Esophagus squamous epithelium (tissue), 4 donors: ENCODE results near the gene NEMP1.

Source experiments
- POLR2A ChIP-seq, 4 donors: fragments of 450-650 bp; IDR thresholded peaks; one replicate each; pipeline ENCODE4 v1.6.1; 2017; ENCODE audit warnings: antibody characterized with exemption in 4 of 4, mild to moderate bottlenecking in 4 of 4, moderate library complexity in 3 of 4
- TF ChIP-seq, protein P1 (sequence below), 6 experiments: fragments of 450-650 bp in 4 of 6; fragments of 200-600 bp in 2 of 6; sonication (generic) in 2 of 6; IDR thresholded peaks; one replicate each; pipeline ENCODE4 v1.5.1; 2016 to 2019; ENCODE audit warnings: antibody characterized with exemption in 6 of 6, mild to moderate bottlenecking in 4 of 6, moderate library complexity in 4 of 6

DNA sequence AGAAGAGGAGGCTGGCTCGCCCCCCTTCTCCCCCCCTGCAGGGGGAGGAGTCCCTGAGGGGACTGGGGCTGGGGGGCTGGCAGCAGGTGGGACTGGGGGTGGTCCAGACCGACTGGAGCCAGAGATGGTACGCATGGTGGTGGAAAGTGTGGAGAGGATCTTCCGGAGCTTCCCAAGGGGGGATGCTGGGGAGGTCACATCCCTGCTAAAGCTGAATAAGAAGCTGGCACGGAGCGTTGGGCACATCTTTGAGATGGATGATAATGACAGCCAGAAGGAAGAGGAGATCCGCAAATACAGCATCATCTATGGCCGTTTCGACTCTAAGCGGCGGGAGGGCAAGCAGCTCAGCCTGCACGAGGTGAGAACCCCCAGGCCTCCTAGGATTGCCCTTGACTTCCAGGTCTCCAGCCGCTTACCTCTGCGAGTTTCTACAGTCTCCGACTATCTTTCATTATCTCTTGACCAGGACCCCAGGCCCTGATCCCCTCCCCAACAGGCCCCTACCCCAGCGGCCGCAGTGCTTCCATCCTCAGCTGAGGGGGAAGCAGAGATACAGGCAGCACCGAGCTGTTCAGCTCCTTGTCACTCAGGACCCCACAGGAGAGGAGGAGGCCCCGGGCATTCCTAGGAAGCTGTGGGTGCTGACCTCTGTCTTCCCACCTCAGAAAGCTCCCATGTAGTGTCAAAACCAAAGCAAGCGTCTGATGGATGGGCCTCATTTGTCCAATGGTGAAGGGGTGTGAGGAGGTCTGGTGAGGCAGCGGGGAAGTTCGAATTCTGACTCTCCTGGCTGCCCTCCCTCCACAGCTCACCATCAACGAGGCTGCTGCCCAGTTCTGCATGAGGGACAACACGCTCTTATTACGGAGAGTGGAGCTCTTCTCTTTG lies 13.3 kb upstream of the NEMP1 start:
- TF ChIP-seq, protein P1, sequence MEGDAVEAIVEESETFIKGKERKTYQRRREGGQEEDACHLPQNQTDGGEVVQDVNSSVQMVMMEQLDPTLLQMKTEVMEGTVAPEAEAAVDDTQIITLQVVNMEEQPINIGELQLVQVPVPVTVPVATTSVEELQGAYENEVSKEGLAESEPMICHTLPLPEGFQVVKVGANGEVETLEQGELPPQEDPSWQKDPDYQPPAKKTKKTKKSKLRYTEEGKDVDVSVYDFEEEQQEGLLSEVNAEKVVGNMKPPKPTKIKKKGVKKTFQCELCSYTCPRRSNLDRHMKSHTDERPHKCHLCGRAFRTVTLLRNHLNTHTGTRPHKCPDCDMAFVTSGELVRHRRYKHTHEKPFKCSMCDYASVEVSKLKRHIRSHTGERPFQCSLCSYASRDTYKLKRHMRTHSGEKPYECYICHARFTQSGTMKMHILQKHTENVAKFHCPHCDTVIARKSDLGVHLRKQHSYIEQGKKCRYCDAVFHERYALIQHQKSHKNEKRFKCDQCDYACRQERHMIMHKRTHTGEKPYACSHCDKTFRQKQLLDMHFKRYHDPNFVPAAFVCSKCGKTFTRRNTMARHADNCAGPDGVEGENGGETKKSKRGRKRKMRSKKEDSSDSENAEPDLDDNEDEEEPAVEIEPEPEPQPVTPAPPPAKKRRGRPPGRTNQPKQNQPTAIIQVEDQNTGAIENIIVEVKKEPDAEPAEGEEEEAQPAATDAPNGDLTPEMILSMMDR (IDR thresholded peaks at IDR 0.05), result no peak
- TF ChIP-seq POLR2A (IDR thresholded peaks at IDR 0.05), result no peak
